GM20000 (cell line): ENCODE results near the gene ADAMTSL3.
"Not testable (repeated sequence)": the region's sequence is repeated elsewhere in the genome, so short reads cannot be mapped to it uniquely, and the experiment has no call there.

ENCODE experiments used
- DNase-seq: peaks from one replicate; pipeline ENCODE4 v3.0.0; 2012; ENCODE audit warnings: low spot score
- CTCF ChIP-seq: IDR thresholded peaks from 2 replicates; pipeline ENCODE4 v1.5.1; 2012; ENCODE audit warnings: mild to moderate bottlenecking, control low read depth; ENCODE audit errors: extremely low read depth, missing control alignments

ADAMTSL3 gene

GRCh38 chr15:83694536-83694935 lies 40.6 kb downstream of the ADAMTSL3 start:
- DNase-seq: no peak

GRCh38 chr15:83695246-83695645 lies 41.3 kb downstream of the ADAMTSL3 start:
- TF ChIP-seq CTCF: no peak

More at GRCh38 chr15:83694536-83694935, 40.6 kb downstream of the ADAMTSL3 start:
- TF ChIP-seq CTCF: no peak

GRCh38 chr15:83695901-83696425 lies 42.0 kb downstream of the ADAMTSL3 start:
- TF ChIP-seq CTCF: no peak
- no peak for DNase-seq

More at GRCh38 chr15:83695246-83695645, 41.3 kb downstream of the ADAMTSL3 start:
- DNase-seq: no peak

GRCh38 chr15:83697716-83698115 lies 43.8 kb downstream of the ADAMTSL3 start:
- DNase-seq: no peak
- no peak for TF ChIP-seq CTCF

- no peak for TF ChIP-seq CTCF
- DNase-seq: no peak
These were observed 44.4 kb downstream of the ADAMTSL3 start for GRCh38 chr15:83698294-83698693.

- no peak for DNase-seq
- TF ChIP-seq CTCF: no peak
These were observed 45.1 kb downstream of the ADAMTSL3 start for GRCh38 chr15:83699028-83699427.

GRCh38 chr15:83700082-83700481 lies 46.2 kb downstream of the ADAMTSL3 start:
- DNase-seq: no peak
- no peak for TF ChIP-seq CTCF

GRCh38 chr15:83702314-83702713 lies 48.4 kb downstream of the ADAMTSL3 start:
- not testable (repeated sequence) for DNase-seq
